Left lung (tissue), 10 donors: ENCODE measurements around the gene NOG. TPM values are rescaled to one million over a fixed set of nuclear protein-coding genes. Genes with fewer than 3 reads are reported as not detected.

ENCODE experiments used
- ATAC-seq: fragments of 200-7000 bp; cut with Tn5 transposase; one replicate; pipeline ENCODE4 v1.9.1; 2020; ENCODE audit warnings: moderate library complexity
- DNase-seq, 4 donors: peaks; one replicate each; pipeline ENCODE4 v3.0.0-alpha.2; 2013 to 2020
- H3K27ac ChIP-seq, 2 donors: fragments of 200-600 bp; sonication (generic) in 1 of 2; one replicate each; pipeline versions ENCODE4 v1.5.0 to v1.8.0; 2020 to 2021
- H3K27me3 ChIP-seq, 2 donors: fragments of 200-600 bp; sonication (generic) in 1 of 2; one replicate each; pipeline versions ENCODE4 v1.5.0 to v1.8.0; 2020 to 2021
- H3K36me3 ChIP-seq, 2 donors: fragments of 200-600 bp; sonication (generic) in 1 of 2; one replicate each; pipeline versions ENCODE4 v1.5.0 to v1.8.0; 2020 to 2021
- H3K4me1 ChIP-seq, 2 donors: fragments of 200-600 bp; one replicate each; pipeline ENCODE4 v1.8.0; 2021
- H3K4me3 ChIP-seq, 2 donors: fragments of 200-600 bp; sonication (generic) in 1 of 2; one replicate each; pipeline versions ENCODE4 v1.5.0 to v1.8.0; 2020 to 2021; ENCODE audit warnings: mild to moderate bottlenecking in 1 of 2
- H3K9me3 ChIP-seq, 2 donors: fragments of 200-600 bp; sonication (generic) in 1 of 2; one replicate each; pipeline versions ENCODE4 v1.5.0 to v1.8.0; 2020 to 2021
- CTCF ChIP-seq, 2 donors: fragments of 200-600 bp; sonication (generic) in 1 of 2; IDR thresholded peaks; one replicate each; pipeline versions ENCODE4 v1.5.0 to v1.8.0; 2021; ENCODE audit warnings: antibody characterized with exemption in 2 of 2
- intact Hi-C, 2 donors: fragments of 100-400 bp; cut with DNase I; formaldehyde crosslinking; loops; one replicate each; pipeline versions ENCODE4 v1.11.2 to v1.14.2; 2022
- polyA plus RNA-seq, 6 donors: library from polyadenylated mRNA; unstranded; fragments of 120-200 nt; gene quantifications; one replicate each; pipeline ENCODE4 v1.2.1, GENCODE V29; 2013; ENCODE audit not compliant: insufficient read length in 6 of 6
- total RNA-seq, 2 donors: library from RNA; stranded (reverse); fragmentation: NEBNext Ultra II Directional; extraction: Animal tissue kit (Norgen Biotek cat#: 25700); gene quantifications; one replicate each; pipeline ENCODE4 v1.2.1, GENCODE V29; 2021
- donor health status: DM: no; HTN: yes; CAD: no.
- donor health status: DM: no; HTN: no; CAD: no.

Gene NOG
- total and polyA plus RNA-seq, 8 donors, result 0.55 to 2.2 (median 1.2) TPM

DNA sequence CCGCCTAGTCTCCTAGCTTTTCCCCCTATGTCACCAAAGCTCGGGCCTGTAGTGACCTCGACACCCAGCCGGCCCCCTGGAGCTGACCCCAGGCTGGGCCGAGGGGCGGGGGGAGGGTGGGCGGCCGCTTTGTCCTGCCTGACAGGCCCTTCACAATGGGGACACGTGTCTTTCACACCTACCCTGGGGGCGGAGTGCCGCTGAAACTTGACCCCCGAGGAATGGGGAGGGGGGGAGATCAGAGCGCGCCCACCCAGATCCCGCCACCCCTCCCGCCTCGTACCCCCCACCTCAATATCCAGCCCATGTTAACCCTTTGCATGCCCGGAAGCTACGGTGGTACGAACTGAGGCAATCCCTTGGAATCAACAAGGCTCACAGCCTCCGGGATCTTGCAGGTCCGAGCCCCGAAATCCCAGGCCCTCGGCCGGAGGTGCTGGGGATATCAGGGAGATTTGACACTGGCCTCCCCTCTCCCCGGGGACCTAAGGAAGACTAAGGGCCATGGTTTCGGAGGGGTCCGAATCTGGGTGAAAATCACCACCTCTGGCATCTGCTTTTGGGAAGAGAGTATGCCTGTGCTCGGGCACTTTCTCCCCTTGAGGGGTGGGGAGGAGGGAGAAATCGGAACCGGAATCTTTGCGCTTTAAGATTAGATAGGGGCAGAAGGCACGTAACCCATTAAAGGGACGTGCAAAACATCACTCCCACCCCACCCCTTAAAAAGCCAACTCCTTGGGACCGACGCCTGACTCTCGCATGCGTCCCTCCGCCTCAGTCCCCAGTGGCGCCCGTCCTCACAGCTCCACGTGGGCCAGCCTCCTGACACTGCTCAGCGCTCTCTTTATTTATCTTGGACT lies 2.6 kb downstream of the NOG start:
- TF ChIP-seq CTCF (IDR thresholded peaks at IDR 0.05), result no peak
- H3K4me3 ChIP-seq, result no peak overlapping the region
- no peak overlapping the region for H3K27ac ChIP-seq
- H3K9me3 ChIP-seq, result no peaks in the 10 kb centered on the region
- peaks cover 32 to 100% of the 10 kb centered on the region in 2 donors for H3K27me3 ChIP-seq
- no peaks in the 10 kb centered on the region for H3K36me3 ChIP-seq
- no peak for ATAC-seq
- intact Hi-C loops, result loop anchor here in 1 of 2 donors (10.0 kb wide), 1 partner anchor 189 kb away; no protein-coding TSS in a partner anchor
- H3K4me1 ChIP-seq, result peaks cover 13 to 53% of the 10 kb centered on the region in 2 donors
- peak in 1 of 4 donors; percentile 21 for DNase-seq

GRCh38 chr17:56596691-56597494 lies 3.4 kb downstream of the NOG start:
- Histone ChIP-seq H3K4me3 (peak overlapping the region in 1 of 2 donors; percentile 14), H3K4me1 (peaks cover 13 to 53% of the 10 kb centered on the region in 2 donors), H3K27me3 (peaks cover 31 to 100% of the 10 kb centered on the region in 2 donors), H3K27ac (no peak overlapping the region), H3K9me3 (no peaks in the 10 kb centered on the region), H3K36me3 (no peaks in the 10 kb centered on the region)
- DNase-seq, result no peak
- no peak for TF ChIP-seq CTCF (IDR thresholded peaks at IDR 0.05)
- intact Hi-C loops, result loop anchor here in 1 of 2 donors (10.0 kb wide), 1 partner anchor 188 kb away; no protein-coding TSS in a partner anchor
- ATAC-seq, result no peak

GRCh38 chr17:56597495-56597990 lies 4.0 kb downstream of the NOG start:
- ATAC-seq (no peak), DNase-seq (peak; percentile 25 to 68 (median 46))
- Histone ChIP-seq H3K36me3 (no peaks in the 10 kb centered on the region), H3K27me3 (peaks cover 27 to 96% of the 10 kb centered on the region in 2 donors), H3K27ac (no peak overlapping the region), H3K4me1 (peaks cover 13 to 47% of the 10 kb centered on the region in 2 donors), H3K9me3 (no peaks in the 10 kb centered on the region), H3K4me3 (peak overlapping the region in 1 of 2 donors; percentile 14)
- intact Hi-C loops, result loop anchor here in 1 of 2 donors (10.0 kb wide), 1 partner anchor 187 kb away; no protein-coding TSS in a partner anchor
- TF ChIP-seq CTCF (IDR thresholded peaks at IDR 0.05), result no peak

- H3K4me1 ChIP-seq, result peaks cover 13 to 38% of the 10 kb centered on the region in 2 donors
- no peak overlapping the region for H3K27ac ChIP-seq
- no peak for ATAC-seq
- no peaks in the 10 kb centered on the region for H3K9me3 ChIP-seq
- no peak for TF ChIP-seq CTCF (IDR thresholded peaks at IDR 0.05)
- intact Hi-C loops, result loop anchor here in 1 of 2 donors (10.0 kb wide), 1 partner anchor 186 kb away; no protein-coding TSS in a partner anchor
- no peaks in the 10 kb centered on the region for H3K36me3 ChIP-seq
- H3K27me3 ChIP-seq, result peaks cover 27 to 88% of the 10 kb centered on the region in 2 donors
- H3K4me3 ChIP-seq, result no peak overlapping the region
- DNase-seq, result no peak
Observed at GRCh38 chr17:56598466-56598865, 5.0 kb downstream of the NOG start.
